Measurements from ENCODE around the gene NBPF9.
"Not testable (repeated sequence)": the region's sequence is repeated elsewhere in the genome, so short reads cannot be mapped to it uniquely, and the experiment has no call there.

DNA sequence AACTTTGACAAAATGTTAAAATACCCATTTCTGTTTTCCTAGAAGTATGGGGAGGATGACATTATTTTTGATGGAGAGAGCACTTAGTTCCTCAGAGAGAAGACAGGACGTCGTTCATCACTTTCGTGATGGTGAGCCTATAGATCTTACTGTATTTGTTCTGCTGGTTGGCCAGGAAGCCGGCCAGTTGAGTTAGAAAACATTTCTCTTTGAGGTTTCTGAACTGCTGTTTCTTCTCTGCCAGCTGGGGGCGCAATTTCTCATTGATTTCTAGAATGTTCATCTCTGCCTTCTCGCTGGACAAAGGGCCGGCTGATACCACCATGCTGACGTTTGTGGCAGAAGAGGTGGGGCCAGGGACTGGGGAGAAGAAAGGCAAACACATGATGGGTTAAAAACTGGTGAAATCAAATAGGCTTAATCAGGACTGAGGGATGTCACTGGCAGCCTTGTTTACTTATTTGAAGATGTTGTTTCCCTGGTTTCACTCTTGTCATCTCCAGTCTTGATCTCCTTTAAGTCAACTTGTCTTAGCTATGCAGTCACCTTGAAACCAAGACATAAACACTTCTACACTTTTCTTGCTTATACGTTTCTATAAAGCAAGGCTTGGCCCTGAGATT, 27.7 kb downstream of the NBPF9 start:
- TF ChIP-seq ZNF8 (CRISPR knock-in tag; IDR thresholded peaks at IDR 0.05), result not testable (repeated sequence)
- TF ChIP-seq, protein P1, sequence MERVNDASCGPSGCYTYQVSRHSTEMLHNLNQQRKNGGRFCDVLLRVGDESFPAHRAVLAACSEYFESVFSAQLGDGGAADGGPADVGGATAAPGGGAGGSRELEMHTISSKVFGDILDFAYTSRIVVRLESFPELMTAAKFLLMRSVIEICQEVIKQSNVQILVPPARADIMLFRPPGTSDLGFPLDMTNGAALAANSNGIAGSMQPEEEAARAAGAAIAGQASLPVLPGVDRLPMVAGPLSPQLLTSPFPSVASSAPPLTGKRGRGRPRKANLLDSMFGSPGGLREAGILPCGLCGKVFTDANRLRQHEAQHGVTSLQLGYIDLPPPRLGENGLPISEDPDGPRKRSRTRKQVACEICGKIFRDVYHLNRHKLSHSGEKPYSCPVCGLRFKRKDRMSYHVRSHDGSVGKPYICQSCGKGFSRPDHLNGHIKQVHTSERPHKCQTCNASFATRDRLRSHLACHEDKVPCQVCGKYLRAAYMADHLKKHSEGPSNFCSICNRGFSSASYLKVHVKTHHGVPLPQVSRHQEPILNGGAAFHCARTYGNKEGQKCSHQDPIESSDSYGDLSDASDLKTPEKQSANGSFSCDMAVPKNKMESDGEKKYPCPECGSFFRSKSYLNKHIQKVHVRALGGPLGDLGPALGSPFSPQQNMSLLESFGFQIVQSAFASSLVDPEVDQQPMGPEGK (CRISPR knock-in tag; IDR thresholded peaks at IDR 0.05; ENCODE audit: borderline replicate concordance), result not testable (repeated sequence)
- TF ChIP-seq, protein P2, sequence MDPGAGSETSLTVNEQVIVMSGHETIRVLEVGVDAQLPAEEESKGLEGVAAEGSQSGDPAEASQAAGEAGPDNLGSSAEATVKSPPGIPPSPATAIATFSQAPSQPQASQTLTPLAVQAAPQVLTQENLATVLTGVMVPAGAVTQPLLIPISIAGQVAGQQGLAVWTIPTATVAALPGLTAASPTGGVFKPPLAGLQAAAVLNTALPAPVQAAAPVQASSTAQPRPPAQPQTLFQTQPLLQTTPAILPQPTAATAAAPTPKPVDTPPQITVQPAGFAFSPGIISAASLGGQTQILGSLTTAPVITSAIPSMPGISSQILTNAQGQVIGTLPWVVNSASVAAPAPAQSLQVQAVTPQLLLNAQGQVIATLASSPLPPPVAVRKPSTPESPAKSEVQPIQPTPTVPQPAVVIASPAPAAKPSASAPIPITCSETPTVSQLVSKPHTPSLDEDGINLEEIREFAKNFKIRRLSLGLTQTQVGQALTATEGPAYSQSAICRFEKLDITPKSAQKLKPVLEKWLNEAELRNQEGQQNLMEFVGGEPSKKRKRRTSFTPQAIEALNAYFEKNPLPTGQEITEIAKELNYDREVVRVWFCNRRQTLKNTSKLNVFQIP (CRISPR knock-in tag; IDR thresholded peaks at IDR 0.05; ENCODE audit: borderline replicate concordance, low read depth), result not testable (repeated sequence)
